Neural cell (in vitro differentiated cells): ENCODE measurements around the gene PTGIR. TPM values are rescaled to one million over a fixed set of nuclear protein-coding genes. Genes with fewer than 3 reads are reported as not detected.

Experiments
- H2AFZ ChIP-seq: fragments of 200-600, 300-800 bp; sonication (generic), shearing (Covaris generic); 2 replicates; pipeline ENCODE4 v1.6.0; 2014; ENCODE audit warnings: low read depth, mild to moderate bottlenecking, antibody characterized with exemption, low read length, moderate library complexity
- H3F3A ChIP-seq: fragments of 200-600 bp; shearing (Covaris generic); 2 replicates; pipeline ENCODE4 v1.6.1; 2016; ENCODE audit warnings: mild to moderate bottlenecking, moderate library complexity, mixed read lengths, antibody characterized with exemption, low read length; ENCODE audit not compliant: insufficient read depth, poor library complexity, severe bottlenecking
- H3K27ac ChIP-seq: fragments of 200-600, 300-800 bp; sonication (generic), shearing (Covaris generic); 2 replicates; pipeline ENCODE4 v1.5.1; 2014; ENCODE audit warnings: mild to moderate bottlenecking, low read length, moderate library complexity
- H3K27me3 ChIP-seq: fragments of 300-800, 200-600 bp; sonication (generic), shearing (Covaris generic); 2 replicates; pipeline ENCODE4 v1.6.0; 2014; ENCODE audit warnings: mild to moderate bottlenecking, low read depth, low read length, moderate library complexity; ENCODE audit not compliant: insufficient read depth
- H3K36me3 ChIP-seq: fragments of 300-800, 200-600 bp; sonication (generic), shearing (Covaris generic); 2 replicates; pipeline ENCODE4 v1.5.1; 2014; ENCODE audit warnings: mild to moderate bottlenecking, antibody characterized with exemption, low read length, moderate library complexity; ENCODE audit not compliant: insufficient read depth
- H3K4me2 ChIP-seq: fragments of 300-800, 200-600 bp; sonication (generic), shearing (Covaris generic); 2 replicates; pipeline ENCODE4 v1.6.0; 2014; ENCODE audit warnings: mild to moderate bottlenecking, low read length
- H3K4me3 ChIP-seq: fragments of 300-800, 200-600 bp; sonication (generic), shearing (Covaris generic); 2 replicates; pipeline ENCODE4 v1.5.1; 2014; ENCODE audit warnings: mild to moderate bottlenecking, low read length, moderate library complexity
- H3K79me2 ChIP-seq: fragments of 200-600 bp; shearing (Covaris generic); replicated peaks from 2 replicates; pipeline ENCODE4 v1.6.0; 2014; ENCODE audit warnings: mild to moderate bottlenecking, low read length, moderate library complexity; ENCODE audit not compliant: insufficient read depth
- H3K9ac ChIP-seq: fragments of 300-800, 200-600 bp; sonication (generic), shearing (Covaris generic); 2 replicates; pipeline ENCODE4 v1.6.1; 2016; ENCODE audit warnings: mild to moderate bottlenecking, low read length, mixed read lengths
- H3K9me2 ChIP-seq: fragments of 200-600 bp; shearing (Covaris generic); 2 replicates; pipeline ENCODE4 v1.6.1; 2016; ENCODE audit warnings: mild to moderate bottlenecking, low read length, mixed read lengths; ENCODE audit not compliant: insufficient read depth
- H3K9me3 ChIP-seq: fragments of 200-600, 300-800 bp; sonication (generic), shearing (Covaris generic); 2 replicates; pipeline ENCODE4 v1.6.1; 2016; ENCODE audit warnings: mild to moderate bottlenecking, mixed run types, low read length, moderate library complexity, mixed read lengths
- H4K20me1 ChIP-seq: fragments of 200-600 bp; shearing (Covaris generic); 2 replicates; pipeline ENCODE4 v1.6.1; 2016; ENCODE audit warnings: mild to moderate bottlenecking, mixed run types; ENCODE audit not compliant: insufficient read depth
- CTCF ChIP-seq: fragments of 450-650 bp; IDR thresholded peaks from 2 replicates; pipeline ENCODE4 v1.5.1; 2014; ENCODE audit warnings: antibody characterized with exemption, mild to moderate bottlenecking, moderate library complexity; ENCODE audit not compliant: poor library complexity, severe bottlenecking
- EP300 ChIP-seq: fragments of 450-650 bp; conservative IDR thresholded peaks from 2 replicates; pipeline ENCODE4 v1.6.1; 2014; ENCODE audit warnings: antibody characterized with exemption, mild to moderate bottlenecking, moderate library complexity; ENCODE audit not compliant: poor library complexity, severe bottlenecking
- EZH2 ChIP-seq: fragments of 200-600, 300-800 bp; shearing (Covaris generic), sonication (generic); IDR thresholded peaks from 2 replicates; pipeline ENCODE4 v1.6.1; 2014; ENCODE audit warnings: antibody characterized with exemption, low read length, borderline replicate concordance, mild to moderate bottlenecking; ENCODE audit not compliant: insufficient read depth, poor library complexity, severe bottlenecking
- MXI1 ChIP-seq: fragments of 450-650 bp; conservative IDR thresholded peaks from 2 replicates; pipeline ENCODE4 v1.6.1; 2014; ENCODE audit warnings: antibody characterized with exemption, mild to moderate bottlenecking; ENCODE audit not compliant: poor library complexity, severe bottlenecking
- POLR2AphosphoS5 ChIP-seq: IDR thresholded peaks from 2 replicates; pipeline ENCODE4 v1.6.1; 2012
- RAD21 ChIP-seq: fragments of 450-650 bp; conservative IDR thresholded peaks from 2 replicates; pipeline ENCODE4 v1.6.1; 2014; ENCODE audit warnings: antibody characterized with exemption, mild to moderate bottlenecking, moderate library complexity
- REST ChIP-seq: IDR thresholded peaks from 2 replicates; pipeline ENCODE4 v1.6.1; 2012; ENCODE audit warnings: borderline replicate concordance
- SMC3 ChIP-seq: fragments of 450-650 bp; conservative IDR thresholded peaks from 2 replicates; pipeline ENCODE4 v1.6.1; 2014; ENCODE audit warnings: antibody characterized with exemption, mild to moderate bottlenecking, moderate library complexity; ENCODE audit not compliant: poor library complexity
- TAF1 ChIP-seq: IDR thresholded peaks from 2 replicates; pipeline ENCODE4 v1.6.1; 2012; ENCODE audit warnings: low read depth
- polyA minus RNA-seq: library from RNA; depleted of rRNA, polyadenylated mRNA; stranded (reverse); fragments of >200 nt; gene quantifications from 2 replicates; pipeline ENCODE4 v1.2.3, GENCODE V29; 2014
- polyA plus RNA-seq: library from polyadenylated mRNA; depleted of rRNA; stranded (reverse); fragments of >200 nt; gene quantifications from 2 replicates; pipeline ENCODE4 v1.2.3, GENCODE V29; 2014

Gene PTGIR
- not detected in 2 replicates for polyA plus RNA-seq
- not detected in 2 replicates for polyA minus RNA-seq

- Histone ChIP-seq H3K27ac (no peak within 1 kb of the TSS), H3K4me2 (no peak within 1 kb of the TSS)
Observed at GRCh38 chr19:46624958-46625661, at the start of gene PTGIR. Gene PTGIR (minus strand): TSS chr19:46625089. CDS start chr19:46624225, 864 bp downstream.

GRCh38 chr19:46670813-46671212 lies 45.9 kb upstream of the PTGIR start:
- TF ChIP-seq EZH2 = no peak
- TF ChIP-seq REST = no peak
- TF ChIP-seq SMC3 = no peak
- no peak for TF ChIP-seq CTCF
- no peak for TF ChIP-seq RAD21
- no peak for TF ChIP-seq POLR2AphosphoS5
- no peak for TF ChIP-seq MXI1
- TF ChIP-seq TAF1 = no peak
- TF ChIP-seq EP300 = no peak
- H3K4me3 ChIP-seq = no peak overlapping the region
- no peak overlapping the region for H3K27ac ChIP-seq
- no peaks in the 10 kb centered on the region for H3K9me3 ChIP-seq
- no peaks in the 10 kb centered on the region for H3F3A ChIP-seq
- H3K79me2 ChIP-seq = no peaks in the 10 kb centered on the region
- no peak overlapping the region for H3K4me2 ChIP-seq
- no peaks in the 10 kb centered on the region for H3K36me3 ChIP-seq
- no peaks in the 10 kb centered on the region for H3K27me3 ChIP-seq
- H4K20me1 ChIP-seq = no peaks in the 10 kb centered on the region
- no peaks in the 10 kb centered on the region for H3K9me2 ChIP-seq
- H2AFZ ChIP-seq = no peak overlapping the region
- no peak overlapping the region for H3K9ac ChIP-seq

More at GRCh38 chr19:46624958-46625661, at the start of gene PTGIR:
- TF ChIP-seq SMC3 = no peak
- Histone ChIP-seq H2AFZ (no peak within 1 kb of the TSS), H3K79me2 (no peaks in the 10 kb centered on the region), H3K9ac (no peak within 1 kb of the TSS), H3K9me2 (no peaks in the 10 kb centered on the region), H3F3A (no peaks in the 10 kb centered on the region), H3K4me3 (no peak within 1 kb of the TSS), H4K20me1 (no peaks in the 10 kb centered on the region), H3K36me3 (no peaks in the 10 kb centered on the region), H3K9me3 (no peaks in the 10 kb centered on the region), H3K27me3 (no peaks in the 10 kb centered on the region)
